Panc1 (cell line): ENCODE measurements around the gene LRBA. TPM values are rescaled to one million over a fixed set of nuclear protein-coding genes. Genes with fewer than 3 reads are reported as not detected.

Experiments used
- ATAC-seq: fragments of 200-7000 bp; cut with Tn5 transposase; 2 replicates; pipeline ENCODE4 v1.9.1; 2020; ENCODE audit warnings: mild to moderate bottlenecking, moderate library complexity
- BruUV-seq: library from RNA; stranded (reverse); fragments of 400-500 nt; replicated peaks from 2 replicates; lab custom pipeline; 2021; lab: Mats Ljungman, UMichigan
- CTCF ChIA-PET: fragments of 300-600 bp; sonication (Branson Sonifier 250); formaldehyde crosslinking; loops from one replicate; lab custom pipeline; 2022; ENCODE audit warnings: antibody characterized with exemption; lab: Charles Lee
- POLR2A ChIA-PET: fragments of 300-600 bp; sonication (Branson Sonifier 250); formaldehyde crosslinking; loops from one replicate; lab custom pipeline; 2022; ENCODE audit warnings: antibody characterized with exemption; lab: Charles Lee
- DNase-seq: peaks from one replicate; pipeline ENCODE4 v3.0.0-alpha.2; 2010; ENCODE audit warnings: low read depth, low spot score
- H3K27ac ChIP-seq: 2 replicates; pipeline ENCODE4 v1.5.1; 2011; ENCODE audit warnings: mild to moderate bottlenecking, low read length, inconsistent platforms
- H3K27me3 ChIP-seq: fragments of 200-500 bp; sonication (Bioruptor generic); 2 replicates; pipeline ENCODE4 v1.6.0; 2014; ENCODE audit warnings: low read length, inconsistent platforms; ENCODE audit not compliant: control insufficient read depth, insufficient read depth
- H3K36me3 ChIP-seq: fragments of 200-500 bp; sonication (Bioruptor generic); 2 replicates; pipeline ENCODE4 v1.5.1; 2014; ENCODE audit warnings: inconsistent platforms, mild to moderate bottlenecking, low read length, moderate library complexity; ENCODE audit not compliant: control insufficient read depth, insufficient read depth
- H3K4me1 ChIP-seq: 2 replicates; pipeline ENCODE4 v1.5.1; 2011; ENCODE audit warnings: inconsistent platforms, mild to moderate bottlenecking, low read length, moderate library complexity; ENCODE audit not compliant: control insufficient read depth, insufficient read depth
- H3K4me3 ChIP-seq, 2 experiments: 2 replicates each; pipeline ENCODE4 v1.5.1; 2011 to 2012; ENCODE audit warnings: low read depth in 2 of 2, low read length in 2 of 2, mild to moderate bottlenecking in 2 of 2, inconsistent platforms in 1 of 2, moderate library complexity in 1 of 2
- H3K9me3 ChIP-seq: fragments of 200-500 bp; sonication (Bioruptor generic); 2 replicates; pipeline ENCODE4 v1.5.1; 2014; ENCODE audit warnings: low read depth, mild to moderate bottlenecking, inconsistent platforms, low read length, moderate library complexity; ENCODE audit not compliant: control insufficient read depth, insufficient read depth
- POLR2AphosphoS5 ChIP-seq: IDR thresholded peaks from 2 replicates; pipeline ENCODE4 v1.6.1; 2012; ENCODE audit warnings: mild to moderate bottlenecking, low read depth, low read length, moderate library complexity
- SIN3A ChIP-seq: IDR thresholded peaks from 2 replicates; pipeline ENCODE4 v1.6.1; 2012; ENCODE audit warnings: low read depth, mild to moderate bottlenecking, low read length, moderate library complexity, borderline replicate concordance; ENCODE audit not compliant: insufficient read depth
- TCF7L2 ChIP-seq: IDR thresholded peaks from 2 replicates; pipeline ENCODE4 v1.6.1; 2011; ENCODE audit warnings: mild to moderate bottlenecking, low read depth, low read length, inconsistent platforms
- in situ Hi-C: cut with HindIII; loops from 2 replicates; pipeline ENCODE4 v1.10.0; 2016; ENCODE audit warnings: low sequenced_read_pairs, low pct_unique_long_range_greater_than_20kb
- intact Hi-C: fragments of 100-400 bp; cut with micrococcal nuclease; formaldehyde crosslinking; loops from one replicate; pipeline ENCODE4 v1.10.0; 2022; ENCODE audit not compliant: unreplicated experiment
- total RNA-seq: library from RNA; stranded (reverse); gene quantifications from one replicate; pipeline ENCODE4 v1.2.1, GENCODE V29; 2021; ENCODE audit not compliant: unreplicated experiment
- TF ChIP-seq, protein P1 (sequence below): fragments of 450-650 bp; IDR thresholded peaks from 2 replicates; pipeline ENCODE4 v1.5.1; 2017; ENCODE audit warnings: mild to moderate bottlenecking
- TF ChIP-seq, protein P2 (sequence below), 2 experiments: IDR thresholded peaks; 2 replicates each; pipeline ENCODE4 v1.6.1; 2011 to 2012; ENCODE audit warnings: low read depth in 2 of 2, control low read depth in 1 of 2, low read length in 1 of 2, mild to moderate bottlenecking in 1 of 2, moderate library complexity in 1 of 2; ENCODE audit not compliant: insufficient read depth in 1 of 2

LRBA gene
- total RNA-seq, 1 experiment from 2014 or later = 26.4 TPM

DNA sequence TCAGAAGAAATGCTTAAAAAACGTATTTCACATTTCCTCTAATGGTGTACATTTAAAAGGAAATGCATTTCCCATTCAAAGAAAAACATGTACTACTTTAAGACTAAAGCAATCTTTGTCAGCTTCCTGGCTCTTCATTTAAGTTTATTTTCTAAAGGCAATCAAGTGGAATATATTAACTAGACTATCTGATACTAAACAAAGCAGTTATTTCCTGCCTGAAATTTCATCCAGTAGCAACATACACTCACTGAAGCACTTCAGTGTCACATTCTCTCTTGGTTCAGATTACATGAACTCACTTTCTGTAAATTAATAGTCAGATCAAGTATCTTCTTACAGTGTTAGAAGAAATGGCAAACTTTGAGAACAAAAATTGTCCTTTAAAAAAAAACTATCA lies 42.5 kb downstream of the LRBA start:
- peaks cover 8% of the 10 kb centered on the region for H3K4me1 ChIP-seq
- CTCF ChIA-PET = no interaction called here
- DNase-seq = no peak

GRCh38 chr4:150971901-150972300 lies 43.2 kb downstream of the LRBA start:
- no peak overlapping the region for H3K27ac ChIP-seq

More for the DNA sequence above, 42.5 kb downstream of the LRBA start:
- ATAC-seq = no peak
- Histone ChIP-seq H3K27me3 (no peaks in the 10 kb centered on the region), H3K4me3 (no peak overlapping the region), H3K36me3 (no peaks in the 10 kb centered on the region), H3K9me3 (no peaks in the 10 kb centered on the region), H3K27ac (no peak overlapping the region)
- POLR2A ChIA-PET = no interaction called here
- BruUV-seq = no TSS peak
- intact Hi-C loops (no loop called here), in situ Hi-C loops (no loop called here)
- no peak for TF ChIP-seq TCF7L2
- TF ChIP-seq, protein P1, sequence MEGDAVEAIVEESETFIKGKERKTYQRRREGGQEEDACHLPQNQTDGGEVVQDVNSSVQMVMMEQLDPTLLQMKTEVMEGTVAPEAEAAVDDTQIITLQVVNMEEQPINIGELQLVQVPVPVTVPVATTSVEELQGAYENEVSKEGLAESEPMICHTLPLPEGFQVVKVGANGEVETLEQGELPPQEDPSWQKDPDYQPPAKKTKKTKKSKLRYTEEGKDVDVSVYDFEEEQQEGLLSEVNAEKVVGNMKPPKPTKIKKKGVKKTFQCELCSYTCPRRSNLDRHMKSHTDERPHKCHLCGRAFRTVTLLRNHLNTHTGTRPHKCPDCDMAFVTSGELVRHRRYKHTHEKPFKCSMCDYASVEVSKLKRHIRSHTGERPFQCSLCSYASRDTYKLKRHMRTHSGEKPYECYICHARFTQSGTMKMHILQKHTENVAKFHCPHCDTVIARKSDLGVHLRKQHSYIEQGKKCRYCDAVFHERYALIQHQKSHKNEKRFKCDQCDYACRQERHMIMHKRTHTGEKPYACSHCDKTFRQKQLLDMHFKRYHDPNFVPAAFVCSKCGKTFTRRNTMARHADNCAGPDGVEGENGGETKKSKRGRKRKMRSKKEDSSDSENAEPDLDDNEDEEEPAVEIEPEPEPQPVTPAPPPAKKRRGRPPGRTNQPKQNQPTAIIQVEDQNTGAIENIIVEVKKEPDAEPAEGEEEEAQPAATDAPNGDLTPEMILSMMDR = no peak
- no peak for TF ChIP-seq POLR2AphosphoS5
- TF ChIP-seq, protein P2, sequence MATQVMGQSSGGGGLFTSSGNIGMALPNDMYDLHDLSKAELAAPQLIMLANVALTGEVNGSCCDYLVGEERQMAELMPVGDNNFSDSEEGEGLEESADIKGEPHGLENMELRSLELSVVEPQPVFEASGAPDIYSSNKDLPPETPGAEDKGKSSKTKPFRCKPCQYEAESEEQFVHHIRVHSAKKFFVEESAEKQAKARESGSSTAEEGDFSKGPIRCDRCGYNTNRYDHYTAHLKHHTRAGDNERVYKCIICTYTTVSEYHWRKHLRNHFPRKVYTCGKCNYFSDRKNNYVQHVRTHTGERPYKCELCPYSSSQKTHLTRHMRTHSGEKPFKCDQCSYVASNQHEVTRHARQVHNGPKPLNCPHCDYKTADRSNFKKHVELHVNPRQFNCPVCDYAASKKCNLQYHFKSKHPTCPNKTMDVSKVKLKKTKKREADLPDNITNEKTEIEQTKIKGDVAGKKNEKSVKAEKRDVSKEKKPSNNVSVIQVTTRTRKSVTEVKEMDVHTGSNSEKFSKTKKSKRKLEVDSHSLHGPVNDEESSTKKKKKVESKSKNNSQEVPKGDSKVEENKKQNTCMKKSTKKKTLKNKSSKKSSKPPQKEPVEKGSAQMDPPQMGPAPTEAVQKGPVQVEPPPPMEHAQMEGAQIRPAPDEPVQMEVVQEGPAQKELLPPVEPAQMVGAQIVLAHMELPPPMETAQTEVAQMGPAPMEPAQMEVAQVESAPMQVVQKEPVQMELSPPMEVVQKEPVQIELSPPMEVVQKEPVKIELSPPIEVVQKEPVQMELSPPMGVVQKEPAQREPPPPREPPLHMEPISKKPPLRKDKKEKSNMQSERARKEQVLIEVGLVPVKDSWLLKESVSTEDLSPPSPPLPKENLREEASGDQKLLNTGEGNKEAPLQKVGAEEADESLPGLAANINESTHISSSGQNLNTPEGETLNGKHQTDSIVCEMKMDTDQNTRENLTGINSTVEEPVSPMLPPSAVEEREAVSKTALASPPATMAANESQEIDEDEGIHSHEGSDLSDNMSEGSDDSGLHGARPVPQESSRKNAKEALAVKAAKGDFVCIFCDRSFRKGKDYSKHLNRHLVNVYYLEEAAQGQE (IDR thresholded peaks at IDR 0.05; ENCODE audit: insufficient read depth in 1 of 2, low read depth in 2 of 2, low read length in 1 of 2) = no peak
- no peak for TF ChIP-seq SIN3A

More at GRCh38 chr4:150971901-150972300, 43.2 kb downstream of the LRBA start:
- intact Hi-C loops = no loop called here
- Histone ChIP-seq H3K27me3 (no peaks in the 10 kb centered on the region), H3K9me3 (no peaks in the 10 kb centered on the region), H3K4me3 (no peak overlapping the region), H3K36me3 (no peaks in the 10 kb centered on the region), H3K4me1 (peaks cover 8% of the 10 kb centered on the region)
- no TSS peak for BruUV-seq
- POLR2A ChIA-PET = no interaction called here
- CTCF ChIA-PET = no interaction called here
- in situ Hi-C loops = no loop called here
- TF ChIP-seq TCF7L2 = no peak
- TF ChIP-seq, protein P1 = no peak
- no peak for TF ChIP-seq POLR2AphosphoS5
- no peak for TF ChIP-seq SIN3A
- TF ChIP-seq, protein P2 (IDR thresholded peaks at IDR 0.05; ENCODE audit: insufficient read depth in 1 of 2, low read depth in 2 of 2, low read length in 1 of 2) = no peak
- DNase-seq (no peak), ATAC-seq (no peak)
